ENCODE results near the gene LUC7L3.
"Not testable (repeated sequence)": the region's sequence is repeated elsewhere in the genome, so short reads cannot be mapped to it uniquely, and the experiment has no call there.

LUC7L3 gene

GRCh38 chr17:50719144-50719923 is at the start of gene LUC7L3:
Gene LUC7L3 (plus strand): TSS chr17:50719603. CDS start chr17:50719733, 130 bp downstream.
- peak; percentile 95 for DNase-seq

GRCh38 chr17:50672071-50672470 is 47.3 kb upstream of the LUC7L3 start:
- DNase-seq: no peak

- DNase-seq: no peak
Observed at GRCh38 chr17:50672831-50673551, 46.4 kb upstream of the LUC7L3 start.

- DNase-seq: no peak
Observed at GRCh38 chr17:50675190-50675589, 44.2 kb upstream of the LUC7L3 start.

- DNase-seq: no peak
Observed at GRCh38 chr17:50675627-50676026, 43.8 kb upstream of the LUC7L3 start.

- no peak for DNase-seq
Observed at GRCh38 chr17:50676065-50676975, 43.1 kb upstream of the LUC7L3 start.

- no peak for DNase-seq
Observed at GRCh38 chr17:50677851-50678375, 41.5 kb upstream of the LUC7L3 start.

- DNase-seq: no peak
Observed at GRCh38 chr17:50679008-50679544, 40.3 kb upstream of the LUC7L3 start.

- no peak for DNase-seq
Observed at GRCh38 chr17:50680126-50680525, 39.3 kb upstream of the LUC7L3 start.

- not testable (repeated sequence) for DNase-seq
Observed at GRCh38 chr17:50680543-50681262, 38.7 kb upstream of the LUC7L3 start.

GRCh38 chr17:50681263-50682200 is 37.9 kb upstream of the LUC7L3 start:
- DNase-seq: peak; percentile 73

- no peak for DNase-seq
Observed at GRCh38 chr17:50682441-50682840, 37.0 kb upstream of the LUC7L3 start.

- DNase-seq: no peak
Observed at GRCh38 chr17:50682938-50683337, 36.5 kb upstream of the LUC7L3 start.

- DNase-seq: no peak
Observed at GRCh38 chr17:50683434-50684287, 35.7 kb upstream of the LUC7L3 start.

GRCh38 chr17:50684288-50684611 is 35.2 kb upstream of the LUC7L3 start:
- DNase-seq: no peak

GRCh38 chr17:50684612-50685333 is 34.6 kb upstream of the LUC7L3 start:
- DNase-seq: no peak

- no peak for DNase-seq
Observed at GRCh38 chr17:50685334-50685665, 34.1 kb upstream of the LUC7L3 start.

GRCh38 chr17:50685691-50686493 is 33.5 kb upstream of the LUC7L3 start:
- no peak for DNase-seq

Data from hematopoietic multipotent progenitor cell treated with erythropoietin and hydrocortisone succinate and interleukin-3 and kit ligand, for 6 days (in vitro differentiated cells).